Fibroblast of villous mesenchyme (primary cell): ENCODE data around the gene CALML3. TPM values are rescaled to one million over a fixed set of nuclear protein-coding genes. Genes with fewer than 3 reads are reported as not detected.

ENCODE experiments used
- DNase-seq: peaks from one replicate; pipeline ENCODE4 v3.0.0-alpha.2; 2010; ENCODE audit warnings: low read depth
- H3K4me3 ChIP-seq: 2 replicates; pipeline ENCODE4 v1.5.1; 2011; ENCODE audit warnings: low read depth, mild to moderate bottlenecking, low read length
- CTCF ChIP-seq: IDR thresholded peaks from 2 replicates; pipeline ENCODE4 v1.5.1; 2012; ENCODE audit warnings: low read depth, mild to moderate bottlenecking, low read length; ENCODE audit not compliant: insufficient read depth
- total RNA-seq: library from RNA; depleted of rRNA; stranded (reverse); fragments of >200 nt; gene quantifications from 2 replicates; pipeline ENCODE4 v1.2.3, GENCODE V29; 2012

The CALML3 gene
- total RNA-seq, 1 donor = not detected

GRCh38 chr10:5567477-5567876 is 42.7 kb downstream of the CALML3 start:
- DNase-seq = no peak
- no peak for TF ChIP-seq CTCF
- H3K4me3 ChIP-seq = no peak overlapping the region

DNA sequence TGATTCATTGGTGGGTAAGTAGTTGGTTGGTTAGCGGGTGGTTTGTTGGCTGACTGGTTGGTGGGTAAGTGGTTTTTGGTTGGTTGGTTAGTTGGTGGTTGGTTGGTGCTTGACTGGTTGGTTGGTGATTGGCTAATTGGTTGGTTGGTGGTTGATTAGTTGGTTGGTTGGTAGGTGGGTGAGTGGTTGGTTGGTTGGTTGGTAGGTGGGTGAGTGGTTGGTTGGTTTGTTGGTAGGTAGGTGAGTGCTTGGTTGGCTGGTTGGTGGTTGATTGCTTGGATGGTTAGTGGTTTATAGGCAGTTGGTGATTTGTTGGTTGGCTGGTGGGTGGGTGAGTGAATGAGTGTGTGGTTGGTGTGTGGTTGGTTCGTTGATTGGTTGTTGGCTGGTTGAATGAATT is 44.2 kb downstream of the CALML3 start:
- no peak for DNase-seq
- no peak for TF ChIP-seq CTCF
- no peak overlapping the region for H3K4me3 ChIP-seq

DNA sequence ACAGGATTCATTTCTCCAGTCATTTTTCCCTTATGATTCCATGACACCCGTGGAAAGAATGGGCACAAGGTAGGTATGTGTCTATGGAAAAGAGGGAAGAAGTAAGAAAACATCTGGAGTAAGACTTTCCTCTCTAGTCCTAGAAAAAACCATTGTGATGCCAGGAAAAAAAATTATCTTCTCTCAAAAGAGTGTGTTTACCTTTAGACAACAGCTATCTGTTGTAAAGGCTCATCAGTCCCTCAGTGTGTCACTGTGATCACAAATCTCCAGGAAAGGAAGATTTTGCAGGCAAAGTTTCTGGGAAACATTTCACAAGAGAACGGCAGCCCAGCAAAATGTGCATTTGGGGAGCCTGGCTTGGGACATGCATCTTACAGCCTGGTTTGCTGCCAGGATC is 44.8 kb downstream of the CALML3 start:
- DNase-seq = no peak
- TF ChIP-seq CTCF = no peak
- no peak overlapping the region for H3K4me3 ChIP-seq

DNA sequence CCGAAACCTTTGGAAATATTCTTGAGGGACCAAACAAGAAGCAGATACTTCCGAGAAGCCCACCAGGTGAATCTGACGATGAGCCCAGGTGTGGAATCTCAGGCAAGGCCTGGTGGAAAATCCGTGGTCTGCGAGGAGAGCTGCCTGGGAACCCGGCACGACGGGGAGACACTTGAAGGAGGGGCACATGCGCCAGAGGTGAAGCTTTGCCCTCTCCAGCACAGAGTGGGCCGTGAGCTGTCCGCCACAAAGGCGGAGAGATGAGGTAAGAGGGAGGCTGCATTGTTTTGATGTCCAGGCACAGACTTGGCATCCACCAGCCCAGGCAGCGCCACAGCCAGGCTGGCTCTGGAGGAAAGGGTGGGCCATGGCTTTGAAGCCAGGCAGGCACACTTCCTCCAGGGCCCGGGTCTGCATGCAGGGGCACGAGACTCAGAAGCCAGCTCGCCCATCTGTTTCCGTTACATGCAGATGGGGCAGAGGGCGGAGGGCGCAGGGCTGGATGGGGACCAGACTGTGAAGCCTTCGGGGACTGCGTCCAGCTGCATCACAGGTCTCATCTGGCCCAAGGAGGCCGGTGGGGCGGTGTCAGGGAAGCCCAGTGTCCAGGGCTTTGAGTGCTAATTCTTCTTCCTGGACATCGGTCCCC is 45.4 kb downstream of the CALML3 start:
- H3K4me3 ChIP-seq = no peak overlapping the region
- TF ChIP-seq CTCF = no peak
- no peak for DNase-seq

- TF ChIP-seq CTCF = no peak
- H3K4me3 ChIP-seq = no peak overlapping the region
- DNase-seq = no peak
Measured at GRCh38 chr10:5570979-5571810, 46.4 kb downstream of the CALML3 start.

GRCh38 chr10:5571826-5572225 is 47.1 kb downstream of the CALML3 start:
- TF ChIP-seq CTCF = no peak
- DNase-seq = no peak

More at GRCh38 chr10:5571826-5572225, 47.1 kb downstream of the CALML3 start:
- no peak overlapping the region for H3K4me3 ChIP-seq
